Activated T-cell treated with anti-CD3 and anti-CD28 coated beads, Interleukin-2, amount 50 U/mL, for 48 hours (primary cell): ENCODE results near the gene TYRP1.

Experiments used
- DNase-seq, 2 experiments: peaks; one replicate each; pipeline ENCODE4 v3.0.0-alpha.2; 2020

The TYRP1 gene

DNA sequence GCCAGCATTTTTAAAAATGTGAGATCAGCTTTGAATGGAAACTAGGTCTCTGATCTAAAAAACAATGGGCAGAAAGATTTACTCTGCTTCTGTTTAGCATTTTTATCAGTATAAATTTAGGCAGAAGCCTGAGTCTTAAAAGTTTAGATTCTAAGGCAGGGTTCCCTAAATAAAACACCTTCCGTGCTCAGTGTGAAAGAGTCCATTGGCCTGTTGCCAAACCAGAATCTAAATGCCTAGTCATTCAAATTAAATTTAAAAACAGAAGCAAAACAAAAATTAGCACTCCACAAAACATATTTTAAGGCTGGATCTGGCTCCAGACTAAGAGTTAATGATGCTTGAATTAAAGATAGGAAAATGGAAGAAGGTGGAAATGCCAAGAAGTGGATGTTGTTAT lies 4.5 kb downstream of the TYRP1 start:
- DNase-seq = no peak

- no peak for DNase-seq
Measured at GRCh38 chr9:12698266-12698665, 5.1 kb downstream of the TYRP1 start.

- DNase-seq = no peak
Measured at GRCh38 chr9:12698986-12699385, 5.8 kb downstream of the TYRP1 start.

- DNase-seq = no peak
Measured at GRCh38 chr9:12699529-12699928, 6.3 kb downstream of the TYRP1 start.

DNA sequence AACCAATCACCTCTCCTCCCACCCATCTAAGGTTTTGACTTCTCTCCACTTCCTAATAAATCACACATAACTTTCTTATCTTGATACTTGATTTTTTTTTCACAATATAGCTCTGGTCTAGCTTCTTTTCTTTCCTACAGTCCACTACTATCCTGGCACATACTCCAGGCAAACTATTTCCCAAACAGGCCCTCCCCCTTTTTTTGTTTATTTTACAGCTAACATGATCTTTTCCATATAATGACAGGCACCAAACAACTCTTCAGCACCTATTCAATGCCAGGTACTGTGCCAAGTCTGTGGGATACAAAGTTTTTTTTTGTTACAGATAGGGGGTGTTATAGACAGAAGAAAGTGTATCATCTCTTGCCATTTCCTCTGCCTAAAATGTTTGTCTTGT lies 7.9 kb downstream of the TYRP1 start:
- DNase-seq = no peak

- DNase-seq = no peak
Measured at GRCh38 chr9:12702160-12702758, 9.1 kb downstream of the TYRP1 start.

DNA sequence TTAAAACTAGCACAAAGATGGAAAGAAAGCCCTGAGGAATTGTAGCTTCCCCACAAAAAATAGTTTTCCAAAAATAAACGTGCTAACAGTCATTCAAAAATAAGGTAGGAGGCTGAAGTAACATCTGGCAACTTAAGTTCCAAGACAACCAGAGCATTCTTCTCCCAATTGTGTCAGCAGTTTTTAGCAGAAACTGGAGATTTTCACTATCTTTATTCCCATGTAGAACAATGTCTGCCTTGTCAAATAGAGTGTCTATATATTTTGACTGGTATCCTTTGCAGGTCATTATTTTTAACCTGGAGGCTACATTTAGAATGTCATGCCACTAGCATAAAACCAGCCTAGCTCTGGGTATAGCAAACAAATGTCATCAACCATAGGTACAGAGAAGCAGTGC lies 10.8 kb downstream of the TYRP1 start:
- no peak for DNase-seq

GRCh38 chr9:12705738-12706391 lies 12.7 kb downstream of the TYRP1 start:
- DNase-seq = no peak

DNA sequence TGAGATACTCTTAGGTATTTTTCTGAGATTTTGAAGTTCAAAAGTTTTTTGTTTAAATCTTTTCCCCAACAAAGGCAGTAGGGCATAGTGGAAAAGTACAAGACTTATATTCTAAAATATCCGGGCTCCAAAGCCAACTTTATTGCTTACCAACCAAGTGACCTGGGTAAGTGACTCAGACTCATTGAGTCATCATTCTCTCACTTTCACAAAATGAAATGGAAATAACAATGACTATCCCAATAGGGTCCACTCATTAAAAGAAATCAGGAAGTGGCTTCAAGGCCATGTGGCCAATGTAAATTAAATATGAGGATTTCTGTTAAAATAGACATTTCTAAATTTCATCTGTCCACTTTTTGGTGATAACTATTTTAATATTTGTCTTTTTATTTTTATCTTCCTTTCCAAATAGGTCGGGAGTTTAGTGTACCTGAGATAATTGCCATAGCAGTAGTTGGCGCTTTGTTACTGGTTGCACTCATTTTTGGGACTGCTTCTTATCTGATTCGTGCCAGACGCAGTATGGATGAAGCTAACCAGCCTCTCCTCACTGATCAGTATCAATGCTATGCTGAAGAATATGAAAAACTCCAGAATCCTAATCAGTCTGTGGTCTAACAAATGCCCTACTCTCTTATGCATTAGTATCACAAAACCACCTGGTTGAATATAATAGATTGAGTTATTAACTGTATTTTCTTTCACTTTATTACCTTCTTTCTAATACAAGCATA lies 15.5 kb downstream of the TYRP1 start:
- no peak for DNase-seq

DNA sequence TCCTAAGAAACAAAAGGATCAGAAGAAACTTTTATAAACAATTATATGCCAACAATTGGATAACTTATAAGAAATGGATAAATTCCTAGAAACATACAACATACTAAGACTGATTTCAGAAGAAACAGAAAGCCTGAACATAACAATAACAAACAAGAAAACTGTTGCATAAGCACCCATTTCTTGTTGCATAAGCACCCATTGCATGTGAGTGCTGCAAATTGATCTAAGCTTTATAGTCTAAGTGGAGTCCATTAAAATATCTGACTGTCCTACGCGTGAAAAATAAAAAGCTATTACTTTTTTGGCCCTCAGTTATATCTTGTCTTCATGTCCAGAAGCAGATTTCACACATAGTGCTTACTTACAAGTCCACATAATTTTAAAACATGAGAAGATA lies 19.3 kb downstream of the TYRP1 start:
- no peak for DNase-seq

GRCh38 chr9:12715268-12715667 lies 22.1 kb downstream of the TYRP1 start:
- DNase-seq = no peak

GRCh38 chr9:12716823-12717600 lies 23.8 kb downstream of the TYRP1 start:
- DNase-seq = no peak

GRCh38 chr9:12717907-12718306 lies 24.7 kb downstream of the TYRP1 start:
- DNase-seq = no peak

DNA sequence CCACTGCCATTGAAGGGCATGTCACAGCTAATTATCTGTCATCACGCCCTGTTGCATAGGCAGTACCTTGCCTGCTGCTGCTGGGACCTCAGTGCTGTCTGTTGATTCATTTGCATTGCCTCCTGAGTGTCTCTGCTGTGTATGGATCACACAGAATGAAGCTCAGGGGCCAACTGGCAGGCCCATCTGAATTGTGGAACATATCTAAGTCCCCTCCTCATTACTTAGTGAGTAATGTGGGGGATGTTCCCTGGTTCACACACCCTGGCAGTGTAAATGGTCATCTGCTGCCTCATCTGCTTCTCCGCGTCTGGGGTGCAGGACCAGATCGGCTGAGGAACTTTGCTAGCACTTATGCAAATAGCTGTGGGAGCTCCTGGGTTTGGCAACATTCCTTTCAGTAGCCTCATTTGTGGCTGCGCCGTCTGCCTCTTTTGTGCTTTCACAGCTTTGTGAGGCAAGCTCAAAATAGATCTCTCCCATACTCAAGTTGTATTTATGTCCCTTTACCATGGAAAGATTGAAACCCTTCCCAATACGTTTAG lies 25.4 kb downstream of the TYRP1 start:
- no peak for DNase-seq

GRCh38 chr9:12719431-12719830 lies 26.2 kb downstream of the TYRP1 start:
- DNase-seq = no peak

DNA sequence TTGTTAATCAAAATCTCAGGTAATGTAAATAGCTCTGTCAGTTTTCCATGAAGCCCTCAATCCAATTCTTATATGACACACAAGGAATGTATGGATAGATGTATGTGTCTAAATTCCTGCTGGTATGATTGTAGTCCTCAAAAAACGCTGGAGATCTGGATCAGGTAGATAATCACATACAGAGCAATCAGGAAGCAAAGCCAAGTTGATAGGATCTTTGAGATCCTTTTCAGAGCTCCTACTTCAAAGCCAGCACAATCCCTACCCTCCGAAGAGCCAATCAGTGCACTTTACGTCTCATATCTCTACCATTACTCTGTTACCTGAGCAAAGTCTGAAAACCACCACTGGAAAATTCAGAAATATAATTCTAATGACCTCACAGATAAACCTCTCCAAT lies 27.4 kb downstream of the TYRP1 start:
- no peak for DNase-seq

DNA sequence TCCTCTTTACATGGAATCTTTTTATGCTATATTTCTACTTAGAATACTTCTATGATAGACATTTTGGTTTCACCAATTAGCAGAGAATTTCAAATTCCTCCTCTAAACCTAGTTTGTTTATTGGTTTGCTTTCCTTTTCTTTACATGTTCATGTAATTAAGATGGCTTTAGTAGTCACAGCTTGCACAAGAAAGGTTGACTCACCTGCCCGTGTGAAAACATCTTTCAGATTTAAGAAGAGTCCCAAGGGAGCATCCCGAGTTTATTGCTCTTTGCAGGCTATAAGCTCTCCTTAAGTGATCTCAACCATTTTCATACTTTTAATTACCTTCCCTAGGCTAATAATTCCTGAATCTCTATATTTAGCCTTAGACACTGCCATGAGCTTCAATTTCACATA lies 28.9 kb downstream of the TYRP1 start:
- no peak for DNase-seq

GRCh38 chr9:12723409-12724028 lies 30.3 kb downstream of the TYRP1 start:
- no peak for DNase-seq

DNA sequence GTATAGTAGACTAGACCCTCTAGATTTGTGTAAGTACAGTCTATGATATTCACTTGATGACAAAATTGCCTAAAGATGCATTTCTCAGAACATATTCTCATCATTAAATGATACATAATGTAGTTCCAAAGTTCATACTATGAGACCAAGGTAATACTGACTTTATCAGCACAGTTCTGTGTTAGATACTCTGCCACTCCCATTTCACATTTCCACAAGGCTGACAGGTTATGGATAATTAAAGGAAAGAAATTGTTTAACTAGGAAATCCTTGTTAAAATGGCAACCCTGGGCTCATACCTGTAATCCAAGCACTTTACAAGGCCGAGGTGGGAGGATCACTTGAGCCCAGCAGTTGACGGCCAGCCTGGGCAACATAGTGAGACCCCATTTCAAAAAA lies 33.6 kb downstream of the TYRP1 start:
- DNase-seq = no peak

- DNase-seq = no peak
Measured at GRCh38 chr9:12730198-12730597, 37.0 kb downstream of the TYRP1 start.

DNA sequence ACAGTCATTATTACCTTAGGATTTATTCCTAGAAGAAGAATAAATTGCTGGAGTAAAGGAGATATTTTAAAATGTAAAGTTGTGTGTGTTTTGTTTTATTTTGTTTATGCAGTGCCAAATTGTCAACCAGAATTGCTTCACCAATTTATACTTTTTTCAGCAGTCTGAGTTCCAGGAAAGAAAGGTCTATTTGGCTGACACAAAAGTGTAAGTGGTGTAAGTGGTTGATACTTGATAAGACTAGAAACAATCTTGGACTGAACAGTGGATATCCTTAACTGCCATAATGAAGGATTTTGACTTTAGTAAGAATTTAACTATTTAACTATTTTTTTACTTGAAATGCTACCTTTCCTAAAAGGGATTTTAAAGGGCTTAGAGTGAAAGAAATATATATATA lies 37.7 kb downstream of the TYRP1 start:
- DNase-seq = no peak

- no peak for DNase-seq
Measured at GRCh38 chr9:12732971-12733370, 39.8 kb downstream of the TYRP1 start.

GRCh38 chr9:12735665-12736064 lies 42.5 kb downstream of the TYRP1 start:
- no peak for DNase-seq
